CD4-positive, alpha-beta T cell treated with Interleukin-1 beta for 1 hour (primary cell): ENCODE results near the gene NXPH4.

ENCODE experiments used
- DNase-seq, 2 donors: peaks; one replicate each; pipeline ENCODE4 v3.0.0-alpha.2; 2020 to 2022

Gene NXPH4

GRCh38 chr12:57204454-57204853, 12.1 kb upstream of the NXPH4 start:
- no peak for DNase-seq

DNA sequence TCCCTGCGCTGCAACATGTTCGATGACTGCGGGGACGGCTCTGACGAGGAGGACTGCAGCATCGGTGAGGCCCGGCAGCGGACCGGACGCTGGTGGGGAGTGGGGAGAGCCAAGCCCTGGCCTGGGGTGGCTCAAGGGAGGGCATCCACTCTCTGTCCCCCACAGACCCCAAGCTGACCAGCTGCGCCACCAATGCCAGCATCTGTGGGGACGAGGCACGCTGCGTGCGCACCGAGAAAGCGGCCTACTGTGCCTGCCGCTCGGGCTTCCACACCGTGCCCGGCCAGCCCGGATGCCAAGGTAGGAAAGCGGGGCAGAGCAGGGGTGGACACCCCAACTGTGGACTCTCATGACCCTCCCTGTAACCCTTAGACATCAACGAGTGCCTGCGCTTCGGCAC, 11.4 kb upstream of the NXPH4 start:
- DNase-seq, result no peak

DNA sequence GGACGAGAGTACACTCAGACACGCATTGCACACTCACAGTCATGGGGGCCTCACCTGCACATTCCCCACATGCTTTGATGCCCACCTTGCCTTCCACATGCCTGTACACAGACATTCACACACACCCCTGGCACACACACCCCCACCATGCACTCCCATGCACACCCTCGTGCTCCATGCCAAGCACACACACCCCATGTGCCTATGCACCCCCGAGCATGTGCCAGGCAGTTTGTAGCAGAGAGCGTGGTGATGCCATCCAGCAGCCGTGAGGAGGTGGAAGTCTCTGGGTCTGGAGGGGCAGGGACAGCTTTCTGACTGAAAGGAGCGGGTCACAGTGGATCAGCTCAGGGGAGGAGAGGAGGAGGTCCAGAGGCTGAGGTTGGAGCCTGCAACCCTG, 10.7 kb upstream of the NXPH4 start:
- DNase-seq, result no peak

DNA sequence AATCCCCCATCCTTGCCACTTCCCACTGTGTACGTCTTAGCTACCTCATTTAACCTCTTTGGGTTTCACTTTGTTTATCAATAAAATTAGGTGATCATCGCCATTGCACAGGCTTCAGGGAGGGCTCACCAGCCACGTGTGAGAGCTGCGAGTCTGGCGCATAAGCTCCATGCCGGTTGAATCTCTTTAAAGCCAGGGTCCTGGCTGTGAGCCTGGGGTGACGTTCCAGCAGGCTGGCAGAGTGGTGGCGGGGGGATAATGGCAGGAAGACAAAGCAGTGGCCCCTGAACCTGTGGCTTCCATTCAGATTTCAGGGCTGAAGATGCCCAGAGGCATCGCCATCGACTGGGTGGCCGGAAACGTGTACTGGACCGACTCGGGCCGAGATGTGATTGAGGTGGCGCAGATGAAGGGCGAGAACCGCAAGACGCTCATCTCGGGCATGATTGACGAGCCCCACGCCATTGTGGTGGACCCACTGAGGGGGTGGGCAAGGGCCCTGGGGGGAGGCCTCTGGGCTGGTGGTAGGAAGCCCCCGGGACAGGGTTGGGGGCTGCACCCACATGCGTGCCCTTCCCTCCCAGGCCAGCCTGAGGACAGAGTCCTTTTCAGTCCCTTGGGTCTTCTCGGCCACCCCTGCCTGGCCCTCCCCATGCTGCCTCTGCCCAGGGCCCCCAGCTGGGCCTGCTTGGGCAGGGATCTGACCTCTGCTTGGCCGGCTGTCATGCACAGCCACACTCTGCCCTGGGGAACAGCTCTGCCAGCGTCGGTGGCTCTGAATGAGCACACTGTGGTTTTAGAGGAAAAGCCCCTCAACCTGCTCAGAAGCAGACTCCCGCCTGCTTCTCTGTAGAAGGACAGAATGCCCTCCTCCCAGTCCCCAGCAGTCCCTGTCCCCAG, 8.6 kb upstream of the NXPH4 start:
- DNase-seq, result no peak

GRCh38 chr12:57208631-57209282, 7.8 kb upstream of the NXPH4 start:
- no peak for DNase-seq

DNA sequence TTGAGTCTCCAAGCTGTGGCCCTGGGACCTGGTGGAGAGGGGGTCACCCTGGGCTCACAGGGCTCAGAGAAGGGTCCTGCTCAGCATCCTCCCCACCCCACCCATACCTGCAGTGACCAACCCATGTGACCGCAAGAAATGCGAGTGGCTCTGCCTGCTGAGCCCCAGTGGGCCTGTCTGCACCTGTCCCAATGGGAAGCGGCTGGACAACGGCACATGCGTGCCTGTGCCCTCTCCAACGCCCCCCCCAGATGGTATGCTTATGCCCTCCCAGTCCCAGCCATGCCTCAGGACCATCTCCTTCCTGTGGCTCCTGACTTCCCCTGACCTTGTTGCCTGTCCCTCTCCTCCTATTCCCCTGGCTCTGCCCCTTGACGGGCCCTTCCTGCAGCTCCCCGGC, 6.7 kb upstream of the NXPH4 start:
- no peak for DNase-seq

GRCh38 chr12:57210461-57210860, 6.1 kb upstream of the NXPH4 start:
- no peak for DNase-seq

DNA sequence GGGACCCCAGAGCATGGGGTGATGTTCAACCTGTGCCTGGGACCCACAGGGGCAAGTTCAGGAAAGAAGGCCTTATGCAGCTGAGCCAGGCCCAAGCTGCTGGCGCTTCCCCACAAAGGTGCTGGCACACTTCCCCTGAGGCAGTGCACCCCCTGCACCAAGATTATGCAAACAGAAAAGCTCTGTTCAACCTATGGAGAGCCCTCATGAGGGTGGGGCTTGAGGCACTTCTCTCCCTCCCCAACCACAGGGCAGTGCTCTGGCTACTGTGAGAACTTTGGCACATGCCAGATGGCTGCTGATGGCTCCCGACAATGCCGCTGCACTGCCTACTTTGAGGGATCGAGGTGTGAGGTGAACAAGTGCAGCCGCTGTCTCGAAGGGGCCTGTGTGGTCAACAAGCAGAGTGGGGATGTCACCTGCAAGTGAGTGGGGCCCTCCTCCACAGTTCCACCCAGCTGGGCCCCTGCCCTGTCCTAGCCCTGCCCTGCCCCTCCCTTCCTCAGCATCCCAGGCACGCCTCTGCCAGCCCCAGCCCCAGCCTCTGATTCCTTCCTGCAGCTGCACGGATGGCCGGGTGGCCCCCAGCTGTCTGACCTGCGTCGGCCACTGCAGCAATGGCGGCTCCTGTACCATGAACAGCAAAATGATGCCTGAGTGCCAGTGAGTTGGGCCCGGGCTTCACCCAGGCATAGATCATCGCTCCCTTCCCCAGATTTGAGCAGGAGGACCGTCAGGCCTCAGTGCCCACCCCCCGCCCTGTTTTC, 5.5 kb upstream of the NXPH4 start:
- no peak for DNase-seq

GRCh38 chr12:57211791-57212700, 4.5 kb upstream of the NXPH4 start:
- DNase-seq, result no peak

- no peak for DNase-seq
These were observed 3.9 kb upstream of the NXPH4 start for GRCh38 chr12:57212701-57213057.

DNA sequence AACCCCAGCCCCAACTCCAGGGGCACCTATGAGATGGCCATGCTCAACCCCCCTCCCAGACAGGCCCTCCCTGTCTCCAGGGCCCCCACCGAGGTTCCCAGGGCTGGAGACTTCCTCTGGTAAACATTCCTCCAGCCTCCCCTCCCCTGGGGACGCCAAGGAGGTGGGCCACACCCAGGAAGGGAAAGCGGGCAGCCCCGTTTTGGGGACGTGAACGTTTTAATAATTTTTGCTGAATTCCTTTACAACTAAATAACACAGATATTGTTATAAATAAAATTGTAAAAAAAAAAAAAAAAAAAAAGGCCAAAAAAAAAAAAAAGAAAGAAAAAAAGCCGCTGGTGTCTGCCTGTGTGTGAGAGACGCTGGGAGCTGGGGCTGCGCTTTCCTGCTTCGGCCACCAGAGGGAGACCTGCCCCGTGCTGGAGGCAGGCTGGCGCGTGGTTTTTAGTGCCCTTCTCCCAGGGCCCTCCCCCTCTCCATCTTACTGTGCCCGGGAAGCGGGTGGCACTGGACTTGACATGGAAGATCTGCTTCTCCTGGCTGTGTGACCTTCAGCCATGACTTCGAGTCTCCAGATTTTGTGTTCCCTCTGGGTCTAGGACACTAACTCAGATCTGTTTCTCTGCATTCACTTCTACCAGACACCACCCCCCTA, 3.4 kb upstream of the NXPH4 start:
- peak; percentile 86 to 87 for DNase-seq

DNA sequence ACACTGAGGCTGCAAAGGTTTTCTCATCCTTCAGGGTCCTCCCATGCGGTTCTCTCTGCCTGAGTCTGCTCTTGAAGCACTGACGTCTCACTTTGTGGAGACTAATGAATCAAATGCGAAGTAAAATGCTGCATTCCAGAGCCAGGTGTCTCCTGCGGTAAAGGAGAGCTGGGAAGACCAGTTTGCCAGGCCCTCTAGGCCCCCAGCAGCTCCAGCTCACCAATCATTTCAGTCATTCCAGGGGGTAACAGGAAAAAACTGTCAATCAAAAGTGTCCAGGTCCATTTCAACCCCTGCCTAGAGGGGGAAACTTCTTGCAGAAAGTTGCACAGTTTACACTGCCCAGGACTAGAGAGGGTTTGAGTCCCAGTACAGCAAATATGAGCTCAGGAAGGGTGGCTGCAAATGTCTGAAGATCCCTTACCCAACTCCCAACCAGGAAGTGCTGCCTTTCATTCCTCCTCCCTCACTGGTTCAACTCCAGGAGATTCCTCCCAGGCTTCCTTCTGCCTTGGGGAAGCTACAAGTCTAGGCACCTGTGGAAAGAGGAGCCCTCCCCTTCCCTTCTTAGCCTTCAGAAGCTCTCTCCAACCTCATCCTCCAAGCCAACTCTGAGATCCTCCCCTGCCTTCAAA, 2.7 kb upstream of the NXPH4 start:
- DNase-seq, result no peak

- peak; percentile 71 to 72 for DNase-seq
These were observed 2.2 kb upstream of the NXPH4 start for GRCh38 chr12:57214398-57214781.

DNA sequence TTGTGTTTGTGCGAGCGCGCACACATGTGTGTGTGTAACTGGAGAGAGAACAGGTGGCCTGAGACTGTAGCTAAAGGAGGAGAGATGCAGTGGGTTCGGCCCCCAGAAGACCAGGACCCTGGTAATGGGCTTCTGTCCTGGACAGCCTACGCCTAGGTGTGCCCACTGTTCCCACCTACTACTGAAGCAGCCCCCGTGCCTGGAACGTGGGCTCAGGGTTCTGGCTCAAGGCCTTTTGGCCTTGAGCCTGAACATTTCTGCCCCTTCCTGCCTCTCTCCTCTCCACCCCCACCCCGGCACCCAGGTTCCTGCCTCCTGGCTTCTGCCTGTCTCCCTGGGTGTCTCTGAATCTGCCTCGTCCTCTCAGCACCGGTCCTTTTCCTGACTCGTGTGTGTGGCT, 1.5 kb upstream of the NXPH4 start:
- no peak for DNase-seq

- DNase-seq, result peak; percentile 56 to 59
These were observed 953 bp upstream of the NXPH4 start for GRCh38 chr12:57215668-57216013.

- DNase-seq, result peak in 1 of 2 donors; percentile 52
These were observed 606 bp downstream of the NXPH4 start for GRCh38 chr12:57216921-57217879.

DNA sequence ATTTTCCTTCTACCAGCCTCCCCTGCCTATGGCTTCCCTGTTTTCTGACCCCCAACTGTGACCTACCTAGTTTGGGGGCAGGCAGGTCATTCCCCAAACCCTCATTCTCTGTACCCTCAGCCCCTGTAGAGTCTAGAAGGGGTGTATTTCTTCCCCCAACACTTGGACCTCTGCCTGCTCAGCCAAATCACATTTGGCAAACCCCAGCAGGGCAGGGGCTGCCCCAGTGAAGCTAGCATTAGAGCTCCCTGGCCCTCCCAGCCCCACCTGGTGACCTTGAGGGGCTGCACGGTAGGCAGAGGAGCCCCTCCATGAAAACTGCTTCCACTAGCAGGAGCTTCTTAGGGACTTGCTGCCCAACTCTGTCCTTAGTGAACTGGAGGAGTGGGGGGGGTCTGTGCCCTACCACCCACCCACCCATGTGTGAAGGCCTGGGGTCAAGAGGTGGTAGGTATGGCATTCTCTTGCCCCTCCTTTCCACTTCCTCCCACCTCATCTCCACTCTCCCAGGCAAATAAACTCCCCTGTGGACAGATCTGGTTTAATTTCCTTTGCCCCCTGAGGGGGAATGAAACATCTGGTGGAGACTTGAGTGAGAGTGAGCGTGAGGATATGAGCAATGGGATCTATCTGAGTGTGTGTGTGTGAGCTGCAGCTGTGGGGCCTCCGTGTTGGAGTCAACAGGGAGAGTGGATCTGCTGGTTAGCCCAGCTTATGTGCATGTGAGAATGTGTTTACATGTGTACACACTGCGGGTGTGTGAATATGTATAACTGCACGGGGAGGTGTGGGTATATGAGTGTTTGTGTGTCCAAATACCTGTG, 1.6 kb downstream of the NXPH4 start:
- DNase-seq, result no peak

GRCh38 chr12:57219205-57219992, 2.8 kb downstream of the NXPH4 start:
- DNase-seq, result no peak
